CD4-positive, alpha-beta memory T cell (primary cell): Measurements from ENCODE around the gene LDLRAD4. TPM values are rescaled to one million over a fixed set of nuclear protein-coding genes. Genes with fewer than 3 reads are reported as not detected.

Source experiments
- CTCF ChIA-PET: fragments of 350-600 bp; sonication (Branson Sonifier 250); formaldehyde crosslinking; loops from one replicate; lab custom pipeline; 2021; ENCODE audit warnings: inconsistent platforms; ENCODE audit not compliant: partially characterized antibody; lab: Charles Lee
- POLR2A ChIA-PET: fragments of 350-600 bp; sonication (Branson Sonifier 250); formaldehyde crosslinking; loops from one replicate; lab custom pipeline; 2021; ENCODE audit not compliant: partially characterized antibody; lab: Charles Lee
- DNase-seq, 5 donors: peaks; one replicate each; pipeline versions ENCODE4 v3.0.0 to v3.0.0-alpha.2; 2020 to 2022; ENCODE audit warnings: mixed read lengths in 1 of 5
- H3K27ac ChIP-seq: one replicate; pipeline ENCODE4 v1.7.0; 2013; ENCODE audit warnings: low read depth, low read length
- H3K27me3 ChIP-seq: 2 replicates; pipeline ENCODE4 v1.7.0; 2013; ENCODE audit warnings: mild to moderate bottlenecking, low read length, moderate library complexity; ENCODE audit not compliant: insufficient read depth
- H3K36me3 ChIP-seq: 2 replicates; pipeline ENCODE4 v1.7.0; 2013; ENCODE audit warnings: mild to moderate bottlenecking, low read length, moderate library complexity; ENCODE audit not compliant: insufficient read depth
- H3K4me1 ChIP-seq: 2 replicates; pipeline ENCODE4 v1.7.0; 2013; ENCODE audit warnings: mild to moderate bottlenecking, low read length, moderate library complexity; ENCODE audit not compliant: insufficient read depth
- H3K4me3 ChIP-seq, 2 donors: one replicate each; pipeline ENCODE4 v1.7.0; 2013; ENCODE audit warnings: low read length in 2 of 2, mild to moderate bottlenecking in 1 of 2
- H3K9me3 ChIP-seq, 2 donors: one replicate each; pipeline ENCODE4 v1.7.0; 2013; ENCODE audit warnings: low read length in 2 of 2, control low read depth in 1 of 2; ENCODE audit not compliant: control insufficient read depth in 1 of 2
- H3K27ac Mint-ChIP-seq, 7 donors: one replicate each; pipeline ENCODE4 v1.8.0; 2020 to 2021; ENCODE audit warnings: mixed read lengths in 7 of 7, mild to moderate bottlenecking in 6 of 7, inconsistent platforms in 3 of 7, moderate library complexity in 3 of 7
- H3K27me3 Mint-ChIP-seq, 2 donors: one replicate each; pipeline ENCODE4 v1.8.0; 2020 to 2021; ENCODE audit warnings: mixed read lengths in 2 of 2
- H3K36me3 Mint-ChIP-seq, 2 donors: one replicate each; pipeline ENCODE4 v1.8.0; 2020 to 2021; ENCODE audit warnings: mixed read lengths in 2 of 2, inconsistent platforms in 1 of 2, mild to moderate bottlenecking in 1 of 2
- H3K4me1 Mint-ChIP-seq, 4 donors: one replicate each; pipeline ENCODE4 v1.8.0; 2020 to 2021; ENCODE audit warnings: mixed read lengths in 4 of 4, mild to moderate bottlenecking in 1 of 4
- H3K4me3 Mint-ChIP-seq, 8 donors: one replicate each; pipeline ENCODE4 v1.8.0; 2020 to 2021; ENCODE audit warnings: mixed read lengths in 8 of 8, mild to moderate bottlenecking in 7 of 8, moderate library complexity in 6 of 8, inconsistent platforms in 3 of 8
- H3K9me3 Mint-ChIP-seq, 8 donors: one replicate each; pipeline ENCODE4 v1.8.0; 2020 to 2021; ENCODE audit warnings: mixed read lengths in 8 of 8, mild to moderate bottlenecking in 5 of 8, inconsistent platforms in 3 of 8, moderate library complexity in 1 of 8
- intact Hi-C: fragments of 100-400 bp; cut with micrococcal nuclease; formaldehyde crosslinking; loops from one replicate; pipeline ENCODE4 v1.15.1; 2023
- polyA plus RNA-seq, 2 donors: library from polyadenylated mRNA; unstranded; fragments of 300-500 nt; fragmentation: Illumina TruSeq; gene quantifications; one replicate each; pipeline ENCODE4 v1.2.3, GENCODE V29; 2021
- total RNA-seq, 2 experiments: library from RNA; stranded (reverse); gene quantifications; one replicate each; pipeline ENCODE4 v1.2.3, GENCODE V29; 2021

The LDLRAD4 gene
- total and polyA plus RNA-seq, 4 experiments from 2014 or later, result 17.4 to 63.0 (median 36.6) TPM

GRCh38 chr18:13624563-13625237, 406.1 kb downstream of the LDLRAD4 start:
- peaks cover 12 to 20% of the 10 kb centered on the region in 2 donors for H3K36me3 Mint-ChIP-seq
- no peak overlapping the region for H3K4me3 Mint-ChIP-seq
- ChIA-PET POLR2A (interaction anchor here (1.0 kb wide), 1 partner anchor 9 kb away, joined by 3 read pairs; no protein-coding TSS in a partner anchor), CTCF (interaction anchor here (1.9 kb wide), 1 partner anchor 408 kb away, joined by 7 read pairs; no protein-coding TSS in a partner anchor)
- H3K27ac Mint-ChIP-seq, result peak overlapping the region in 2 of 7 donors; percentile 28 to 81
- Histone ChIP-seq H3K27me3 (no peaks in the 10 kb centered on the region), H3K36me3 (peaks cover 8% of the 10 kb centered on the region), H3K27ac (no peak overlapping the region), H3K4me3 (no peak overlapping the region), H3K9me3 (no peaks in the 10 kb centered on the region), H3K4me1 (no peaks in the 10 kb centered on the region)
- no peak for DNase-seq
- no peaks in the 10 kb centered on the region for H3K27me3 Mint-ChIP-seq
- peaks cover 4 to 13% (median 9%) of the 10 kb centered on the region in 4 donors for H3K4me1 Mint-ChIP-seq
- intact Hi-C loops, result no loop called here
- peaks cover 0 to 1% (median 0%) of the 10 kb centered on the region in 8 donors for H3K9me3 Mint-ChIP-seq

DNA sequence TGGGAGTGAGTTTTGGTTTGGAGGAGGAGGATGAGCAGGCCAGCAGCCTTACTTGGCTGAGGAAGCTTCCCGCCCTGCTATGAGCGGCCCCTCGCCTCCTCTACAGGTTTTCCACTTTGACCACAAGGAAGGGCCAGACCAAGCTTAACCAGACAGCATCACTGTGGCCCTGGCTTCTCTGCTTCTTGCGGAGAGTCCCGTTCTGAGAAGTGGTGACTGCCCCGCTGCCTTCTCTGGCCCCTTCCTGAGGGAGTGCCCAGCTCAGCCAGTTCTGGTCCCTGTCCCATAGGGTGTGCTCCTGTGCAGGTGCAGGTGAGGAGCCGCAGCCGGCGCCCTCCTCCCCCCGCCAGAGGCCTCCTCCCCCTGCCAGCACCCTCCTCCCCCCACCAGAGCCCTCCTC, 406.8 kb downstream of the LDLRAD4 start:
- Histone ChIP-seq H3K27ac (no peak overlapping the region), H3K36me3 (peaks cover 8% of the 10 kb centered on the region), H3K4me1 (no peaks in the 10 kb centered on the region), H3K4me3 (no peak overlapping the region), H3K27me3 (no peaks in the 10 kb centered on the region), H3K9me3 (no peaks in the 10 kb centered on the region)
- intact Hi-C loops, result no loop called here
- DNase-seq, result no peak
- Mint-ChIP-seq H3K4me3 (no peak overlapping the region), H3K9me3 (peaks cover 0 to 1% (median 0%) of the 10 kb centered on the region in 8 donors), H3K27ac (peak overlapping the region in 3 of 7 donors; percentile 42 to 81 (median 70)), H3K36me3 (peaks cover 15 to 20% of the 10 kb centered on the region in 2 donors), H3K27me3 (no peaks in the 10 kb centered on the region), H3K4me1 (peaks cover 9 to 14% (median 13%) of the 10 kb centered on the region in 4 donors)
- ChIA-PET CTCF (interaction anchor here (1.9 kb wide), 1 partner anchor 409 kb away, joined by 7 read pairs; no protein-coding TSS in a partner anchor), POLR2A (interaction anchor here (1.0 kb wide), 1 partner anchor 10 kb away, joined by 3 read pairs; no protein-coding TSS in a partner anchor)

GRCh38 chr18:13625843-13626543, 407.4 kb downstream of the LDLRAD4 start:
- no peaks in the 10 kb centered on the region for H3K4me1 ChIP-seq
- H3K4me3 ChIP-seq, result no peak overlapping the region
- Mint-ChIP-seq H3K27ac (peak overlapping the region in 3 of 7 donors; percentile 36 to 73 (median 46)), H3K4me1 (peaks cover 9 to 14% (median 13%) of the 10 kb centered on the region in 4 donors), H3K36me3 (peaks cover 16 to 17% of the 10 kb centered on the region in 2 donors), H3K4me3 (no peak overlapping the region), H3K27me3 (no peaks in the 10 kb centered on the region), H3K9me3 (peaks cover 0 to 1% (median 0%) of the 10 kb centered on the region in 8 donors)
- H3K9me3 ChIP-seq, result no peaks in the 10 kb centered on the region
- no peak overlapping the region for H3K27ac ChIP-seq
- intact Hi-C loops, result no loop called here
- ChIA-PET CTCF (interaction anchor here (1.5 to 1.9 kb wide), 3 partner anchors 68 to 410 kb away, joined by 5 to 7 read pairs (median 7); no protein-coding TSS in a partner anchor), POLR2A (no interaction called here)
- no peak for DNase-seq
- peaks cover 8% of the 10 kb centered on the region for H3K36me3 ChIP-seq
- no peaks in the 10 kb centered on the region for H3K27me3 ChIP-seq

GRCh38 chr18:13626544-13626908, 408.0 kb downstream of the LDLRAD4 start:
- Histone ChIP-seq H3K36me3 (peaks cover 8% of the 10 kb centered on the region), H3K27ac (no peak overlapping the region), H3K4me3 (no peak overlapping the region), H3K27me3 (no peaks in the 10 kb centered on the region), H3K4me1 (no peaks in the 10 kb centered on the region), H3K9me3 (no peaks in the 10 kb centered on the region)
- Mint-ChIP-seq H3K27me3 (no peaks in the 10 kb centered on the region), H3K27ac (peak overlapping the region in 3 of 7 donors; percentile 1 to 56 (median 46)), H3K4me3 (no peak overlapping the region), H3K9me3 (peaks cover 0 to 1% (median 0%) of the 10 kb centered on the region in 8 donors), H3K4me1 (peaks cover 10 to 14% (median 13%) of the 10 kb centered on the region in 4 donors), H3K36me3 (peaks cover 16 to 17% of the 10 kb centered on the region in 2 donors)
- CTCF ChIA-PET, result interaction anchor here (1.5 to 1.7 kb wide), 2 partner anchors 68 to 410 kb away, joined by 5 to 7 read pairs; no protein-coding TSS in a partner anchor
- POLR2A ChIA-PET, result no interaction called here
- intact Hi-C loops, result no loop called here
- no peak for DNase-seq

GRCh38 chr18:13627639-13628038, 409.1 kb downstream of the LDLRAD4 start:
- no peak for DNase-seq
- H3K27me3 Mint-ChIP-seq, result no peaks in the 10 kb centered on the region
- no peaks in the 10 kb centered on the region for H3K27me3 ChIP-seq
- intact Hi-C loops, result no loop called here
- H3K4me1 Mint-ChIP-seq, result peaks cover 10 to 14% (median 13%) of the 10 kb centered on the region in 4 donors
- CTCF ChIA-PET, result interaction anchor here (1.3 to 2.4 kb wide), 4 partner anchors 60 to 411 kb away, joined by 3 to 11 read pairs (median 6); no protein-coding TSS in a partner anchor
- H3K36me3 ChIP-seq, result peaks cover 8% of the 10 kb centered on the region
- H3K9me3 Mint-ChIP-seq, result peaks cover 0 to 1% (median 0%) of the 10 kb centered on the region in 8 donors
- no peak overlapping the region for H3K27ac Mint-ChIP-seq
- no peaks in the 10 kb centered on the region for H3K4me1 ChIP-seq
- POLR2A ChIA-PET, result no interaction called here
- H3K9me3 ChIP-seq, result no peaks in the 10 kb centered on the region
- H3K36me3 Mint-ChIP-seq, result peaks cover 16 to 18% of the 10 kb centered on the region in 2 donors
- H3K27ac ChIP-seq, result no peak overlapping the region
- H3K4me3 ChIP-seq, result no peak overlapping the region
- no peak overlapping the region for H3K4me3 Mint-ChIP-seq

DNA sequence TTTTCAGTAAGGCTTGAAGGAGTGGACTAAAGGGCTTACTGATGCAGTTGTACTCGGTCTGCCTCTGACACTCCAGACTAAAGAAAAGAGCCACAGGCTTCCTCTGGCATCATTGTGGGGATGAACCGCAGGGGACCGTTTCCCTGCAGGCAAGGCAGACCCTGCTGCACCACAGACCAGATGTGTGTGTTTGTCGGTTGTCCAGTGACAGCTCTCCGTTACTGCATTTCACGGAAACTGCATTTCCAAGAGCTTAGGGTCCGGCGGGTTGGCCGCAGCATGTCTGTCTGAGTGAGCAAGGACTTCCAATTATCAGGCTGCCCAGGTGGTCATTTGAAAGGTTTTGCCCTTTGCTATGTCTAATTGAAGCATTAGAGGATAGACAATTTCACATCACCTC, 409.7 kb downstream of the LDLRAD4 start:
- Mint-ChIP-seq H3K9me3 (peaks cover 0 to 1% (median 0%) of the 10 kb centered on the region in 8 donors), H3K4me3 (no peak overlapping the region), H3K36me3 (peaks cover 12 to 15% of the 10 kb centered on the region in 2 donors), H3K4me1 (peaks cover 10 to 14% (median 13%) of the 10 kb centered on the region in 4 donors), H3K27me3 (no peaks in the 10 kb centered on the region), H3K27ac (peak overlapping the region in 3 of 7 donors; percentile 17 to 70 (median 42))
- H3K27me3 ChIP-seq, result no peaks in the 10 kb centered on the region
- CTCF ChIA-PET, result interaction anchor here (1.3 to 2.4 kb wide), 2 partner anchors 61 to 68 kb away, joined by 3 to 11 read pairs; no protein-coding TSS in a partner anchor
- intact Hi-C loops, result no loop called here
- H3K27ac ChIP-seq, result no peak overlapping the region
- no peak overlapping the region for H3K4me3 ChIP-seq
- H3K36me3 ChIP-seq, result peaks cover 7% of the 10 kb centered on the region
- POLR2A ChIA-PET, result no interaction called here
- no peaks in the 10 kb centered on the region for H3K9me3 ChIP-seq
- no peak for DNase-seq
- H3K4me1 ChIP-seq, result no peaks in the 10 kb centered on the region
